DND-41 (cell line): Measurements from ENCODE around the gene PSD4.
A peak's percentile ranks its signal among the peaks of the same experiment; 100 is the strongest.

ENCODE experiments used
- ATAC-seq: fragments of 200-7000 bp; cut with Tn5 transposase; 3 replicates; pipeline ENCODE4 v1.9.1; 2021; ENCODE audit warnings: low read depth; ENCODE audit not compliant: insufficient read depth
- DNase-seq: peaks from one replicate; pipeline ENCODE4 v3.0.0-alpha.2; 2020
- H2AFZ ChIP-seq: 2 replicates; pipeline ENCODE4 v1.6.0; 2012; ENCODE audit warnings: low read depth, low read length
- H3K27ac ChIP-seq: 2 replicates; pipeline ENCODE4 v1.5.1; 2012; ENCODE audit warnings: low read length, inconsistent platforms
- H3K27me3 ChIP-seq: fragments of 200-600 bp; sonication (generic); 2 replicates; pipeline ENCODE4 v1.6.0; 2012; ENCODE audit warnings: low read length, mild to moderate bottlenecking, inconsistent platforms; ENCODE audit not compliant: insufficient read depth, poor library complexity
- H3K36me3 ChIP-seq: 2 replicates; pipeline ENCODE4 v1.5.1; 2012; ENCODE audit warnings: low read length, inconsistent platforms; ENCODE audit not compliant: insufficient read depth
- H3K4me1 ChIP-seq: 2 replicates; pipeline ENCODE4 v1.5.1; 2012; ENCODE audit warnings: mild to moderate bottlenecking, low read length; ENCODE audit not compliant: insufficient read depth
- H3K4me2 ChIP-seq: 2 replicates; pipeline ENCODE4 v1.6.0; 2012; ENCODE audit warnings: mild to moderate bottlenecking, moderate library complexity, low read length, inconsistent platforms; ENCODE audit not compliant: insufficient read depth
- H3K4me3 ChIP-seq, 2 experiments: fragments of 200-600 bp in 1 of 2; shearing (Covaris generic) in 1 of 2; 2 replicates each; pipeline ENCODE4 v1.5.1; 2012 to 2016; ENCODE audit warnings: inconsistent platforms in 2 of 2, low read length in 2 of 2, mild to moderate bottlenecking in 2 of 2, low read depth in 1 of 2, moderate library complexity in 1 of 2
- H3K79me2 ChIP-seq: 2 replicates; pipeline ENCODE4 v1.6.0; 2012; ENCODE audit warnings: low read length, inconsistent platforms; ENCODE audit not compliant: insufficient read depth
- H3K9ac ChIP-seq: 2 replicates; pipeline ENCODE4 v1.6.0; 2012; ENCODE audit warnings: low read depth, mild to moderate bottlenecking, inconsistent platforms, low read length, moderate library complexity
- H3K9me3 ChIP-seq: 2 replicates; pipeline ENCODE4 v1.5.1; 2012; ENCODE audit warnings: low read length, moderate library complexity, mild to moderate bottlenecking, inconsistent platforms; ENCODE audit not compliant: insufficient read depth, severe bottlenecking
- H4K20me1 ChIP-seq: 2 replicates; pipeline ENCODE4 v1.6.0; 2012; ENCODE audit warnings: low read length; ENCODE audit not compliant: insufficient read depth
- CTCF ChIP-seq: IDR thresholded peaks from 2 replicates; pipeline ENCODE4 v1.5.1; 2012; ENCODE audit warnings: borderline replicate concordance, low read length, moderate library complexity, mild to moderate bottlenecking; ENCODE audit not compliant: poor library complexity, severe bottlenecking; ENCODE audit errors: extremely low read depth
- EZH2 ChIP-seq: IDR thresholded peaks from 3 replicates; pipeline ENCODE4 v1.6.1; 2012; ENCODE audit warnings: borderline replicate concordance, low read depth, mild to moderate bottlenecking, moderate library complexity, low read length, inconsistent platforms; ENCODE audit not compliant: severe bottlenecking

The PSD4 gene

DNA sequence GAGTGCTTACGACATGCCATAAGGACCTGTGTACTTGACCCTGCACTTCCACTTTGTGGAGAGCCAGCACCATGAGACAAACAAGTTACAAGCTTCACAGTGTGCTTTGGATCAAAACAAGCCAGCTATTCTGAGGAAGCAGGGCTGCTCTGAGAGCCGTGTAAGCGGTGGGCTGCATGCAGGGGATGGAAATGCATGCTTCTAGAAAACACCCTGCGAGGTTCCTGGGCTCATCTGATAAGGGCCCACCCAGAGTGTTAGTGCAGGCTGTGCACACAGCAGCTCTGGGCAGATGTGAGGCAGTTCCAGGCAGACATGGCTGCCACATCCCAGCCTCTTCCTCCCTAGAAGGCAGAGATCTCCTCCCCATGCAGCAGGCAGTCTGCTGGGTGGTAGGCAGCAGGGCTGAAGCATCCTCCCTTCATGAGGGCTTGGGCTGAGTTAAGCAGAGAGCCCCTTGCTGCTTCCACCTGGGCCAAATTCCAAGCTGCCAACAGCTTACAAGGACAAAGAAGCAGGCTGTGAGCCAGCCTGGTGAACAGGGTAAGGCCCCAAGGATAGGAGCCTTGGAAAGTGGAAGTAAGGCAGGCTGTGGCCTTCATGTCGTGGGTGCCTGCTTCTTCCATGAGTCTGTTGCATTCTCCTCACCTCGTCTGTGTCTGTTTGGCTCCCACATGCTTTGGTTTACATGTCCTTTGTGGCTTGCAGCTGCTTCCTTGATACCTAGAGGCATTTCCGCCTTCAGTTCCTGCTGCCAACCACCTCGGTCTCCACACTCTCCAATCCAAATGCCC is 7.7 kb downstream of the PSD4 start:
- Histone ChIP-seq H3K9me3 (no peaks in the 10 kb centered on the region), H3K9ac (no peak overlapping the region), H3K4me1 (peaks cover 48% of the 10 kb centered on the region), H3K36me3 (peaks cover 96% of the 10 kb centered on the region), H3K4me2 (no peak overlapping the region), H2AFZ (no peak overlapping the region), H3K79me2 (peaks cover 95% of the 10 kb centered on the region), H3K27me3 (no peaks in the 10 kb centered on the region), H3K4me3 (no peak overlapping the region), H3K27ac (peak overlapping the region; percentile 43), H4K20me1 (peaks cover 85% of the 10 kb centered on the region)
- ATAC-seq, result peak; percentile 41
- TF ChIP-seq EZH2 (no peak), CTCF (no peak)
- no peak for DNase-seq

- TF ChIP-seq CTCF (no peak), EZH2 (no peak)
- peaks cover 88% of the 10 kb centered on the region for H3K79me2 ChIP-seq
- H3K4me2 ChIP-seq, result no peak overlapping the region
- H4K20me1 ChIP-seq, result peaks cover 84% of the 10 kb centered on the region
- no peak overlapping the region for H3K9ac ChIP-seq
- H3K9me3 ChIP-seq, result no peaks in the 10 kb centered on the region
- no peak for ATAC-seq
- peaks cover 36% of the 10 kb centered on the region for H3K4me1 ChIP-seq
- peaks cover 96% of the 10 kb centered on the region for H3K36me3 ChIP-seq
- DNase-seq, result no peak
- no peaks in the 10 kb centered on the region for H3K27me3 ChIP-seq
- H3K4me3 ChIP-seq, result no peak overlapping the region
- no peak overlapping the region for H2AFZ ChIP-seq
- H3K27ac ChIP-seq, result no peak overlapping the region
These were observed 8.9 kb downstream of the PSD4 start for GRCh38 chr2:113182471-113183260.

GRCh38 chr2:113183264-113183663 is 9.5 kb downstream of the PSD4 start:
- ATAC-seq, result no peak
- Histone ChIP-seq H3K4me1 (peaks cover 31% of the 10 kb centered on the region), H3K27ac (no peak overlapping the region)

More at GRCh38 chr2:113183264-113183663, 9.5 kb downstream of the PSD4 start:
- Histone ChIP-seq H3K9me3 (no peaks in the 10 kb centered on the region), H3K36me3 (peaks cover 95% of the 10 kb centered on the region), H3K9ac (no peak overlapping the region), H3K79me2 (peaks cover 85% of the 10 kb centered on the region), H3K27me3 (no peaks in the 10 kb centered on the region), H2AFZ (no peak overlapping the region), H3K4me2 (no peak overlapping the region), H4K20me1 (peaks cover 80% of the 10 kb centered on the region), H3K4me3 (no peak overlapping the region)
- no peak for TF ChIP-seq EZH2
- no peak for TF ChIP-seq CTCF
- no peak for DNase-seq
